ENCODE measurements around the gene TMEM184A.

Gene TMEM184A

GRCh38 chr7:1501487-1502270, 54.3 kb downstream of the TMEM184A start:
- no peak for DNase-seq (ENCODE audit: low read depth)

DNA sequence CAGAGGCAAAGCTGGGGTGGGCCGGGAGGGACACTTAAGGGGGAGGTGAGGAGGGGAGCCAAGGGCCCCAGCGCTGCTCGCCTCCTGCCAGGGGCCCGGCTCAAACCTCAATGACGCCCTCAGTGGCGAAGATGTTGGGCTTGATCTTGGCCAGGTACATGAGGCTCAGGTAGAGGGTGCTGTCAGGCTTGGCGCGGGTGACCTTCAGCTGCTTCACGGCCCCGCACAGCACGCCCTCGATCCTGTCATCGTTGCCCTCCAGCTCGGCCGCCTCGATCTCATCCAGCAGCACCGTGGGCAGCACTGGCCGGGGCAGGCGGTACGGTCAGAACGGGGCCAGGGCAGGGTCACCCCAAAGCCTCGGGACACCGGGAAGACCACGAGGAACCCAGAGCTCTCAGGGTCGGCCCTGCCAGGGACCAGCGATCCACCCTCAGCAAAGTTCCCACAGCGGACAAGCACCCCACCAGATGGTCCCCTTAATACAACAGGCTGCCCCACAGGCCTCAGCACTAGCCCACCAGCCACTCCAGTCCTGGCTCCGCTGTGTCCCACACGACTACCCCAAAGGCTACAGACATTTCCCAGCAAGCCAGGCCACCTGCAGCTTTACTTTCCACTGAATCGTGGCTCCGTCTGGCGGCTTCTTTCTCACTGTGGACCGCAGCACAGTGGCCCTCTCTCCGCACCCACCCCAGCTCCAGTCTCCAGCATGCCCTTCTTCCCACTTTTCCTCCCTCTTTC, 55.8 kb downstream of the TMEM184A start:
- DNase-seq (ENCODE audit: low read depth) = no peak

- DNase-seq (ENCODE audit: low read depth) = no peak
These were observed 56.5 kb downstream of the TMEM184A start for GRCh38 chr7:1499367-1500029.

DNA sequence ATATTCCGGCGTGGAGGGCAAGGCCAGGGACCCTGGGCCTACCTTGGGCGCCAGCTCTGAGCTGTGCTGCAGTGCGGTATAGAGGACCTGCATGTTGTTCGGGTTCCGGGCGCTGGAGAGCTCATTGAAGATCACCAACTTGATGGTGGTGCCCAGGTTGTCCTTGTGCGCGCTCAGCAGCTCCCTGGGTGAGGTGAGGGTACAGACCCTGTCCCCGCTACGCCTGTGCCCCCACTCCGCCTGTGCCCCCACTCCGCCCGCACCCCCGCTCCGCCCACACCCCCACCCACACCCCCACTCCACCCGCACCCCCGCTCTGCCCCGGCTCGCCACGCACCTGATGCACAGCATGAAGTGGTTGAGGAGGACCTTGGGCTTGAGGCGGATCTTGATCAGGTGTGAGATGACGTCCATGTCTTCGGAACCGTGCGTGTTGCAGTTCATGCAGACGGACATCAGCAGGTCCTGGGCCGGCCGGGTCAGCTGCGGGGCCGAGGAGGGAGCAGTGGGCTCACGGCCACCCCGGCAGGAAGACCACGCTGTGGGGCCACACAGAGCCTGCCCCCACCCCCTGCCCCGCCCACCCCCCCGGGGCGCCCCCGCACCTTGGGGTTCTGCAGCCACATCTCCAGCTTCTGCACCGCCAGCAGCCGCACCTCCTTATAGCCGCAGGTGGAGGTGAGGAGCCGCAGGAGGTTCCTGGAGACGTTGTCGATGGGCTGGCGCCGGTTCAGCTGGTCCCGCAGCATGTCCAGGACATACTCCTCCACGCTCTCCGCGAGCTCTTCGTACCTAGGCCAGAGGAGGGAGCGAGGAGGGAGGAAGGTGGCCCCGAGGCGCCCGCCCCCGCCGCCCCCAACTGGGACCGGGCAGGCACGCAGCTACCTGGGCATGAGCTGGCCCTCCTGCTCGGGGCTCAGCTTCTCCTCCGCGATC, 57.4 kb downstream of the TMEM184A start:
- DNase-seq (ENCODE audit: low read depth) = no peak

DNA sequence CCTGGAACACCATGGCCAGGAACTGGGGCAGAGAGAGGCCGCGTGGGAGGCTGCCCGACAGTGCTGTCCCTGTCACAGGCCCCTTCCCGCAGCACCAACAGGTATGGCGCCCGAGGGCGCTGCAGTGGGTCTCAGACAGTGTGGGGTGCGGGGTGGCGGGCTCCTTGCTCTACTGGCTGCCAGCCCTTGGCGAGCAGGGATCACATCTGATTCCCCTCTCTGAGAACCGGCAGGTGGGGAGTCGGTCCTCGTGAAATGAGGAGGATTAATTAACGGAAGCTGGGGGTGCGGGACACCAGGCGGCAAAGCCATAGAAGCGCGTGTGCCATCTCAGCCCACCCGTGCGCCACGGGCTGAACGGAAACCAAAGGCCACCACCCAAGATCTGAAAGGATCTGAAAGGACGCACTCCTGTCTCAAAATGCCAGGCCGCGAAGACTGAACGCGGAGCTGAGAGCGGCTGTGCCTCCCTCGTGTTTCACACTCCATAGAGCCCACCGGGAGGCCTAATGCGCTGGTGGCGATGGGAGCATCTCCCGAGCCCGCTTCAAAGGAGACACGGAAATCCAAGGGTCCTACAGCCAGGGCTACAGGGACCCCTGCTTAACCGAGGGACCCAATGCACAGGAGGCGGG, 58.6 kb downstream of the TMEM184A start:
- no peak for DNase-seq (ENCODE audit: low read depth)

DNA sequence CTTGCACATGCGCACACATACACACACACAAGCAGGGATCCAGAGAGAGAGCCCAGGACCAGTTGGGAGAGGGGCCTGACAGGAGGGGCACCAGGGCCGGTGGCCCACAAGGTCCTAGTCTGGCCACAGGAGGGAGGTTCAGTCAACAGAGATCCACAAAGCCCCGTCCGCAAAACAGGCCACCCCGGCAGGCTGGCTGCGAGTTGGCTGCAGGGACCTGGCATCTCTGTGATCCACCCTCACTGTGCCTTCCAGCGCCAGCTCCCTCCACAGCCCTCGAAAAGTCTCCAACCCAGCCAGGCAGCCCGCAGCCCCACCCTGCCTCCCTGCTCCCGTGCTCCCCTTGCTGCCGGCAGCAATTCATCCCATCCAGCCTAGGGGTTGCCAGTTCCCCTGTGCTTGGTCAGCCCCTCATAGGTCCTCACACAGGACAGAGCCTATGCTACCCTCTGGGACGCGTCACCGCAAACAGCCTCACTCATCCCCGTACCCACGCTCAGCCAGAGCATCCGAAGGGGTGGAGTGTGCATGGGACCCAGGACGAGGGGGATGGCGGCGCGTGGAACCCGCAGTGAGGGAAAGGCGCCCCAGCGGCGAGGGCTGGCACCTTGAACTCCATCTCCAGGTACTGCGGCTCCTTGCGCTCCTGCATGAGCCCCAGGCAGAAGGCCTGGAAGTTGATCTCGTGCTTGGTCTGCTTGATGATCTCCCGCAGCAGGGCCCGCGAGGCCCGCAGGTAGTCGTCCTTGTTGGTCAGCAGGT, 59.3 kb downstream of the TMEM184A start:
- no peak for DNase-seq (ENCODE audit: low read depth)

DNA sequence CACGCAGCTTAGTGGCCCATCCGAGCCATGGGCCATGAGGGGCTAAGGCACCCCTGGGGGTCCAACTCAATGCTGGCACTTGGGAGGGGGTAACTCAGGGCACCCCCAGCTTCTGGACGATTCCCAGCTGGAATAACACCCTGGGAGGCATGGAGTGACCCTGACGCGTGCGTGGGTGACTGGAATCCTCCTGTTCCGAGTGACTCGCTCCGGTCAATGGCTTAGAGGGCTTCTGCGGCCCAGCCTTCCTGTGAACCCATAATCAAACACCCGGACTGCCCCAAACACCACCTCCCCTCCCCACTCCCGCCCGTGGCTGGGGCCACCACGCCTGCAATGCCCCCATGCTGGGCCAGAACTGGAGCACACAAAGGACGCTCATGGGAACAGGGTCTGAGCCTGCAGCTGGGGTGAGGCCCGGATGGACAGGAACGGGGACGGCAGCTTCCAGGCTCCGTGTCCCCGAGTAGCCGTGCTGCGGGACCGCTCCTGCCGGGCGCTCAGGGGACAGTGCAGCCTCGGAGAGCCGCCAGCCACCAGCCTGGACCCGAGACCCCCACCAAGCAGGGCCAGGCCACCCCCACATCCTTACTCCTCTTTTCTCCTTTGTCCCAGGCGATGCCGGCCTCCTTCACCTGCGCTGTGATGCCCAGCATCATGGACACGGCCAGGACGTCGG, 60.3 kb downstream of the TMEM184A start:
- DNase-seq (ENCODE audit: low read depth) = no peak

DNA sequence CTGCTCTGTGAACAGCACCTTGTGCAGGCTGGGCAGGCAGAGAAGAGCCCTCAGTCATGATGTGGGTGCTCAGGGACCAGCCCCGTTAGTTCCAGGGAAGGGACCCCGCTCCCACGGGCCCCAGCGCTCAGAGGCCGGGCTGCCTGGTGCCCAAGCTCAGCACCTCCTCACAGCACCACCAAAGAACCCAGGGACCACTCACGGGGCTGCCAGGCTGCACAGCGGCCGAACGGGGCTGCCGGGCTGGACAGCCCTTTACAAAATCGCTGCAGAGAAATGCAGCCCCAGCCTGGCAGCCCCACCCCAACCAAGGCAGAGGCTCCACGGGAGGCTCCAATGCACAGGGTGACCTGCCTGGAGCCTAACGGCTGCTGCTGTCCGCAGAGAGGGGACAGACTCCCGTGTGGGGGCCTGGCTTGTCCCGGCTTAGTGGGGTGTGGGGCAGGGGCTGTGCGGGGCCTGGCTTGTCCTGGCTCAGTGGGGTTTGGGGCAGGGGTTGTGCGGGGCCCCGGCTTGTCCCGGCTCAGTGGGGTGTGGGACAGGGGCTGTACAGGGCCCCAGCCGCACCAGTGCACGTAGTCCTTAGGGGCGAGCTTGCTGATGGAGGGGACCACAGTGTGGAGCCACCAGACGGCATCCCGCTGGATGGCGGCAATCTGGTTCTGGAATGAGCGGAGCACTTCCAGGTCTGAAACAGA, 61.0 kb downstream of the TMEM184A start:
- no peak for DNase-seq (ENCODE audit: low read depth)

GRCh38 chr7:1494447-1494846, 61.6 kb downstream of the TMEM184A start:
- no peak for DNase-seq (ENCODE audit: low read depth)

GRCh38 chr7:1493571-1493970, 62.4 kb downstream of the TMEM184A start:
- no peak for DNase-seq (ENCODE audit: low read depth)

DNA sequence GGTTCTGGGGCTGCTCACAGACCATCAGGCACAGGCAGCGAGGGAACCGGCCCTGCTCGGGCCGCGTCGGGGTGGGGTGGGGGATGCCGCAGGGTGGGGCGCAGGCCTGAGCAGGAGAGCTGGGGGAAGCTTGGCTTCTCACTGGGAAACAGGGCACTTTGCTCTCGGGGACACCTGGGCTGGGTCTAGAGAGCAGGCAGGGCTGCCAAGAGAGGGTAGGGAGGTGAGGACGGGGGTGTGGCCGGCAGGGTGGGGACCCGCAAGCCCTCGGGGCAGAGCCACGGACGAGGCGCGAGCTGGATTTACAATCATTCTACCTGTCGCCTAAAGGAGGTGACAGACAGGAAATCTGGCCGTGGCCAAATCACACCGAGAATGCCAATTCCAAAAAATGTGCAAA, 62.9 kb downstream of the TMEM184A start:
- DNase-seq (ENCODE audit: low read depth) = no peak

GRCh38 chr7:1492640-1493039, 63.4 kb downstream of the TMEM184A start:
- no peak for DNase-seq (ENCODE audit: low read depth)
